Immature natural killer cell (primary cell): ENCODE data around the gene FAM3B. TPM values are rescaled to one million over a fixed set of nuclear protein-coding genes. Genes with fewer than 3 reads are reported as not detected.

ENCODE experiments used
- DNase-seq, 3 donors: peaks; one replicate each; pipeline ENCODE4 v3.0.0; 2022; ENCODE audit warnings: mixed read lengths in 1 of 3
- H3K27ac Mint-ChIP-seq, 6 donors: one replicate each; pipeline ENCODE4 v1.8.0; 2020; ENCODE audit warnings: mixed read lengths in 6 of 6, mild to moderate bottlenecking in 5 of 6, inconsistent platforms in 4 of 6, moderate library complexity in 3 of 6
- H3K27me3 Mint-ChIP-seq, 3 donors: one replicate each; pipeline ENCODE4 v1.8.0; 2020 to 2021; ENCODE audit warnings: low read depth in 3 of 3, mild to moderate bottlenecking in 3 of 3, mixed read lengths in 3 of 3, moderate library complexity in 3 of 3, inconsistent platforms in 1 of 3
- H3K36me3 Mint-ChIP-seq, 3 donors: one replicate each; pipeline ENCODE4 v1.8.0; 2020; ENCODE audit warnings: mixed read lengths in 3 of 3, inconsistent platforms in 2 of 3, mild to moderate bottlenecking in 2 of 3
- H3K4me1 Mint-ChIP-seq, 2 donors: one replicate each; pipeline ENCODE4 v1.8.0; 2020; ENCODE audit warnings: inconsistent platforms in 2 of 2, mild to moderate bottlenecking in 2 of 2, mixed read lengths in 2 of 2, moderate library complexity in 1 of 2
- H3K4me3 Mint-ChIP-seq, 5 donors: one replicate each; pipeline ENCODE4 v1.8.0; 2020; ENCODE audit warnings: mild to moderate bottlenecking in 5 of 5, mixed read lengths in 5 of 5, inconsistent platforms in 3 of 5, moderate library complexity in 3 of 5
- H3K9me3 Mint-ChIP-seq, 6 donors: one replicate each; pipeline ENCODE4 v1.8.0; 2020; ENCODE audit warnings: mild to moderate bottlenecking in 6 of 6, mixed read lengths in 6 of 6, inconsistent platforms in 4 of 6, moderate library complexity in 3 of 6
- polyA plus RNA-seq, 3 donors: library from polyadenylated mRNA; unstranded; fragments of 300-500 nt; fragmentation: Illumina TruSeq; gene quantifications; one replicate each; pipeline ENCODE4 v1.2.3, GENCODE V29; 2021

The FAM3B gene
- not detected for polyA plus RNA-seq

GRCh38 chr21:41316200-41317062 lies at the start of gene FAM3B:
FAM3B (plus strand) TSS chr21:41316801; CDS start chr21:41316880, 79 bp downstream.
- H3K4me1 Mint-ChIP-seq = no peaks in the 10 kb centered on the region
- H3K27me3 Mint-ChIP-seq = peaks cover 6 to 17% (median 16%) of the 10 kb centered on the region in 3 donors
- H3K36me3 Mint-ChIP-seq = no peaks in the 10 kb centered on the region
- no peak within 1 kb of the TSS for H3K27ac Mint-ChIP-seq
- DNase-seq = no peak
- peaks cover 0 to 6% (median 0%) of the 10 kb centered on the region in 6 donors for H3K9me3 Mint-ChIP-seq
- H3K4me3 Mint-ChIP-seq = no peak within 1 kb of the TSS

- H3K4me1 Mint-ChIP-seq = no peaks in the 10 kb centered on the region
- no peak overlapping the region for H3K27ac Mint-ChIP-seq
- H3K27me3 Mint-ChIP-seq = peaks cover 0 to 7% (median 0%) of the 10 kb centered on the region in 3 donors
- DNase-seq = no peak
- H3K4me3 Mint-ChIP-seq = no peak overlapping the region
- peaks cover 0 to 2% (median 0%) of the 10 kb centered on the region in 3 donors for H3K36me3 Mint-ChIP-seq
- peaks cover 0 to 10% (median 3%) of the 10 kb centered on the region in 6 donors for H3K9me3 Mint-ChIP-seq
Measured at GRCh38 chr21:41267346-41267745, 49.3 kb upstream of the FAM3B start.

GRCh38 chr21:41269535-41269934 lies 47.1 kb upstream of the FAM3B start:
- H3K36me3 Mint-ChIP-seq = peaks cover 0 to 8% (median 0%) of the 10 kb centered on the region in 3 donors
- H3K27ac Mint-ChIP-seq = no peak overlapping the region
- no peak for DNase-seq
- no peaks in the 10 kb centered on the region for H3K4me1 Mint-ChIP-seq
- H3K9me3 Mint-ChIP-seq = peaks cover 4 to 17% (median 8%) of the 10 kb centered on the region in 6 donors
- H3K27me3 Mint-ChIP-seq = peaks cover 0 to 8% (median 0%) of the 10 kb centered on the region in 3 donors
- H3K4me3 Mint-ChIP-seq = no peak overlapping the region

GRCh38 chr21:41277196-41277595 lies 39.4 kb upstream of the FAM3B start:
- H3K36me3 Mint-ChIP-seq = peaks cover 0 to 7% (median 0%) of the 10 kb centered on the region in 3 donors
- H3K4me3 Mint-ChIP-seq = no peak overlapping the region
- H3K27me3 Mint-ChIP-seq = peaks cover 0 to 26% (median 1%) of the 10 kb centered on the region in 3 donors
- no peaks in the 10 kb centered on the region for H3K4me1 Mint-ChIP-seq
- H3K27ac Mint-ChIP-seq = no peak overlapping the region
- no peak for DNase-seq
- H3K9me3 Mint-ChIP-seq = peaks cover 4 to 9% (median 7%) of the 10 kb centered on the region in 6 donors

- Mint-ChIP-seq H3K4me3 (no peak overlapping the region), H3K9me3 (peaks cover under 1 to 3% (median 1%) of the 10 kb centered on the region in 6 donors), H3K4me1 (no peaks in the 10 kb centered on the region), H3K36me3 (peaks cover 0 to 2% (median 0%) of the 10 kb centered on the region in 3 donors), H3K27ac (no peak overlapping the region), H3K27me3 (peaks cover 0 to 20% (median 2%) of the 10 kb centered on the region in 3 donors)
- DNase-seq = no peak
Measured at GRCh38 chr21:41277846-41278245, 38.8 kb upstream of the FAM3B start.

GRCh38 chr21:41280115-41280919 lies 36.3 kb upstream of the FAM3B start:
- Mint-ChIP-seq H3K27ac (no peak overlapping the region), H3K27me3 (peaks cover 2 to 12% (median 5%) of the 10 kb centered on the region in 3 donors), H3K4me3 (no peak overlapping the region), H3K9me3 (no peaks in the 10 kb centered on the region), H3K36me3 (no peaks in the 10 kb centered on the region), H3K4me1 (no peaks in the 10 kb centered on the region)
- no peak for DNase-seq

GRCh38 chr21:41282412-41282811 lies 34.2 kb upstream of the FAM3B start:
- no peak overlapping the region for H3K27ac Mint-ChIP-seq
- peaks cover 2 to 8% (median 5%) of the 10 kb centered on the region in 3 donors for H3K27me3 Mint-ChIP-seq

GRCh38 chr21:41283211-41283818 lies 33.3 kb upstream of the FAM3B start:
- Mint-ChIP-seq H3K4me1 (no peaks in the 10 kb centered on the region), H3K4me3 (no peak overlapping the region), H3K27me3 (peaks cover 2 to 5% (median 3%) of the 10 kb centered on the region in 3 donors), H3K9me3 (no peaks in the 10 kb centered on the region), H3K27ac (no peak overlapping the region), H3K36me3 (no peaks in the 10 kb centered on the region)
- peak; percentile 21 to 51 (median 35) for DNase-seq

More at GRCh38 chr21:41282412-41282811, 34.2 kb upstream of the FAM3B start:
- DNase-seq = no peak
- Mint-ChIP-seq H3K4me3 (no peak overlapping the region), H3K36me3 (no peaks in the 10 kb centered on the region), H3K9me3 (no peaks in the 10 kb centered on the region), H3K4me1 (no peaks in the 10 kb centered on the region)

- Mint-ChIP-seq H3K36me3 (no peaks in the 10 kb centered on the region), H3K4me1 (peaks cover 6 to 12% of the 10 kb centered on the region in 2 donors), H3K9me3 (no peaks in the 10 kb centered on the region), H3K27me3 (peaks cover 4 to 7% (median 7%) of the 10 kb centered on the region in 3 donors), H3K27ac (no peak overlapping the region), H3K4me3 (no peak overlapping the region)
- no peak for DNase-seq
Measured at GRCh38 chr21:41289431-41289830, 27.2 kb upstream of the FAM3B start.

- H3K36me3 Mint-ChIP-seq = no peaks in the 10 kb centered on the region
Measured at GRCh38 chr21:41290106-41290799, 26.3 kb upstream of the FAM3B start.

GRCh38 chr21:41294548-41295231 lies 21.9 kb upstream of the FAM3B start:
- no peaks in the 10 kb centered on the region for H3K36me3 Mint-ChIP-seq
- H3K27ac Mint-ChIP-seq = no peak overlapping the region
- H3K27me3 Mint-ChIP-seq = peaks cover 4 to 20% (median 13%) of the 10 kb centered on the region in 3 donors

More at GRCh38 chr21:41290106-41290799, 26.3 kb upstream of the FAM3B start:
- H3K27me3 Mint-ChIP-seq = peaks cover 4 to 10% (median 7%) of the 10 kb centered on the region in 3 donors
- no peaks in the 10 kb centered on the region for H3K9me3 Mint-ChIP-seq
- H3K4me1 Mint-ChIP-seq = peaks cover 6 to 12% of the 10 kb centered on the region in 2 donors
- no peak overlapping the region for H3K27ac Mint-ChIP-seq
- no peak overlapping the region for H3K4me3 Mint-ChIP-seq
- DNase-seq = no peak

GRCh38 chr21:41295721-41296254 lies 20.8 kb upstream of the FAM3B start:
- DNase-seq = no peak
- H3K4me1 Mint-ChIP-seq = peaks cover 6 to 12% of the 10 kb centered on the region in 2 donors
- peaks cover 0 to 2% (median 0%) of the 10 kb centered on the region in 6 donors for H3K9me3 Mint-ChIP-seq
- H3K36me3 Mint-ChIP-seq = no peaks in the 10 kb centered on the region
- H3K27me3 Mint-ChIP-seq = peaks cover 4 to 22% (median 10%) of the 10 kb centered on the region in 3 donors
- H3K27ac Mint-ChIP-seq = no peak overlapping the region
- H3K4me3 Mint-ChIP-seq = no peak overlapping the region

More at GRCh38 chr21:41294548-41295231, 21.9 kb upstream of the FAM3B start:
- Mint-ChIP-seq H3K4me3 (no peak overlapping the region), H3K9me3 (peaks cover 0 to 2% (median 0%) of the 10 kb centered on the region in 6 donors), H3K4me1 (peaks cover 6 to 12% of the 10 kb centered on the region in 2 donors)
- no peak for DNase-seq
